Fibroblast of the aortic adventitia (primary cell): Measurements from ENCODE around the gene STRBP. TPM values are rescaled to one million over a fixed set of nuclear protein-coding genes. Genes with fewer than 3 reads are reported as not detected.

Source experiments
- DNase-seq: peaks from one replicate; pipeline ENCODE4 v3.0.0-alpha.2; 2010; ENCODE audit warnings: low read depth
- H3K4me3 ChIP-seq: 2 replicates; pipeline ENCODE4 v1.5.1; 2011; ENCODE audit warnings: low read depth, mild to moderate bottlenecking, control low read depth, low read length, moderate library complexity
- CTCF ChIP-seq: IDR thresholded peaks from 2 replicates; pipeline ENCODE4 v1.5.1; 2011; ENCODE audit warnings: mild to moderate bottlenecking, low read length, control low read depth, inconsistent platforms; ENCODE audit not compliant: insufficient read depth
- total RNA-seq: library from RNA; depleted of rRNA; stranded (reverse); fragments of >200 nt; gene quantifications from 2 replicates; pipeline ENCODE4 v1.2.3, GENCODE V29; 2012; ENCODE audit warnings: low replicate concordance

The STRBP gene
- total RNA-seq, 1 donor: 2.6 TPM

GRCh38 chr9:123099042-123099441 lies 169.3 kb downstream of the STRBP start:
- H3K4me3 ChIP-seq: no peak overlapping the region
- no peak for DNase-seq
- no peak for TF ChIP-seq CTCF

DNA sequence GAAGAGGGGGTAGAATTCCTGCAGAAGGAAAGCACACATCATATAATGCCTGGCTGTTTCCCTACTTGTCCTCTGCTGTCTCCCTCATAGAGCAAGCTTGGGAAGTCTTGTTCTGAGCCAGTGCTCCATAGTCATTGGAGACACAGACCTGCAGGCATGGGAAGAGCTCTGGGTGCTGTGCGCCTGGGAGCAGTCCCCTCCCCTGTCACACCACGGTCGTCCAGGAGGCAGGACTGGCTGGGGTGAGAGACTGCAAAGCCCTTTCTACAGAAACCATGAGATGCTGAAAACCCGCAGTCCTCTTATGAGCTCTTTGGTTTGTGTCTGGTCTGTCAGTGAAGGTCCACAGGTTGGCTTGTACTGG lies 170.3 kb downstream of the STRBP start:
- TF ChIP-seq CTCF: no peak
- no peak for DNase-seq
- H3K4me3 ChIP-seq: no peak overlapping the region

- no peak for TF ChIP-seq CTCF
- DNase-seq: no peak
- no peak overlapping the region for H3K4me3 ChIP-seq
Observed at GRCh38 chr9:123097430-123098095, 170.8 kb downstream of the STRBP start.

GRCh38 chr9:123096987-123097386 lies 171.4 kb downstream of the STRBP start:
- no peak overlapping the region for H3K4me3 ChIP-seq
- no peak for TF ChIP-seq CTCF
- no peak for DNase-seq

DNA sequence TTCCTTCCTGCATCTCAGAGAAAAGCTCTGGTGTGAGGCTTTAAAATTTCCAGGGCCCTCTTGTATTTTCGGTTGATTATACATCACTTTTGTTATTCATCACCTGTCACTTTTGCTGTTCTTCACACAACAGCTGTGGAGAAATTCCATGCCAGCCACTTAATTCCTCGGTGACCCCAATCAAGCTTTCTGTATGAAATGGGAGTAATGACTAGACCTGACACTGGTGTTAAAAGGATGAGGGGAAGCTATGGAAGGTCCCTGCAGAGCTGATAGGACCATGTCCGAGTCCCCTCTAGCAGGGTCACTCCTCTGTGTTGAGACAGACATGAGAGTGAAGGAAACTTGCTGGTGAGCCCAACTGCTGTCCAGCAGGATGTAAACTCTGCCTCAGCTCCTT lies 175.2 kb downstream of the STRBP start:
- no peak overlapping the region for H3K4me3 ChIP-seq
- DNase-seq: no peak
- TF ChIP-seq CTCF: no peak

DNA sequence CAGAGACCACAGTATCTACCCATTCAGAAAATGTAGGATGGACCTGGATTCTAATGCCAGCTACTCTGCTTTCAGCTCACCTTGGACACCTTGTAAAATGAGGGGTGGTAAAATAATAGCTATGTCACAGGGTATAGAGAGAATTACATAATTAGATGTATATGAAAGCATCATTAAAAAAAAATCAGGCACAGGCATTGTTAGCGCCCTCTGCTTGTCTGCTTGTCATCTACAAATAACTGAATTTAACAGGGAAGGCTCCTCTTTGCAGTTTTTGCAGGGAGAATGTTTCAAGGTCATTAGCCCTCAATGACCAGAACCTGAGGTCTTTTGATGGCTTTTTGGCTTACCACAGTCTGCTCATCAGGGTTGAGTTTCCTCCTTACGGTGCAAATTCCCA lies 176.9 kb downstream of the STRBP start:
- no peak for DNase-seq
- no peak overlapping the region for H3K4me3 ChIP-seq
- TF ChIP-seq CTCF: no peak

DNA sequence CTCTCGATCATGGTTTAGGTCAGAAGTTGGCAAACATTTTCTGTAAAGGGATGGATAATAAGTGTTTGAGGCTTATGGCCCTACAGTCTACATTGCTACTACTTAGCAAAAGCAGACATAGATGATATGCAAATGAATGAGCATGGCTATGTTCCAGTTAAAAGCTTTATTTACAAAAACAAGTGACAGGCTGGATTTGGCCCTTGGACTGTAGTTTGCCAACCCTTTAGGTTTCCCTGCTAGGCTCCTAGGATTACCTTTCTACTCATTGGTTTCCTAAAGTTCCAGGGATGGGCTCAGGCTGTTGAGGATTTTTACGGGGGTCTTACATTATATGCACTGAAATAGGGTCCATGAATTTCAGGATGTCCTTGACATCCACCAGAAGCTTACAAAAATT lies 177.4 kb downstream of the STRBP start:
- DNase-seq: no peak
- no peak for TF ChIP-seq CTCF
- H3K4me3 ChIP-seq: no peak overlapping the region
